Skin epidermis (tissue), 12 donors: ENCODE measurements around the gene MCUB.
"Not testable (repeated sequence)": the region's sequence is repeated elsewhere in the genome, so short reads cannot be mapped to it uniquely, and the experiment has no call there.

Source experiments
- H3K27ac ChIP-seq, 21 experiments: fragments of 200-600 bp; sonication (generic) in 11 of 21; one replicate each; pipeline ENCODE4 v1.5.0; 2020; ENCODE audit warnings: mild to moderate bottlenecking in 3 of 21, inconsistent platforms in 2 of 21, moderate library complexity in 2 of 21
- H3K4me3 ChIP-seq, 7 experiments: fragments of 200-600 bp; sonication (generic) in 2 of 7; one replicate each; pipeline ENCODE4 v1.5.0; 2020; ENCODE audit warnings: inconsistent platforms in 2 of 7, mild to moderate bottlenecking in 2 of 7, moderate library complexity in 1 of 7

The MCUB gene

GRCh38 chr4:109671350-109671749 lies 111.3 kb downstream of the MCUB start:
- H3K4me3 ChIP-seq, result no peak overlapping the region
- no peak overlapping the region for H3K27ac ChIP-seq

GRCh38 chr4:109672169-109672930 lies 112.3 kb downstream of the MCUB start:
- Histone ChIP-seq H3K27ac (no peak overlapping the region), H3K4me3 (no peak overlapping the region)

GRCh38 chr4:109673303-109673702 lies 113.3 kb downstream of the MCUB start:
- Histone ChIP-seq H3K27ac (no peak overlapping the region), H3K4me3 (no peak overlapping the region)

GRCh38 chr4:109675181-109675580 lies 115.1 kb downstream of the MCUB start:
- Histone ChIP-seq H3K4me3 (no peak overlapping the region), H3K27ac (no peak overlapping the region)

GRCh38 chr4:109675843-109676242 lies 115.8 kb downstream of the MCUB start:
- H3K4me3 ChIP-seq, result no peak overlapping the region
- H3K27ac ChIP-seq, result no peak overlapping the region

GRCh38 chr4:109676886-109677285 lies 116.8 kb downstream of the MCUB start:
- no peak overlapping the region for H3K4me3 ChIP-seq
- H3K27ac ChIP-seq, result no peak overlapping the region

- not testable (repeated sequence) for H3K27ac ChIP-seq, H3K4me3 ChIP-seq
These were observed 118.4 kb downstream of the MCUB start for GRCh38 chr4:109678472-109678871.

- H3K4me3 ChIP-seq, H3K27ac ChIP-seq: not testable (repeated sequence)
These were observed 118.9 kb downstream of the MCUB start for GRCh38 chr4:109678925-109679324.

GRCh38 chr4:109682875-109683274 lies 122.8 kb downstream of the MCUB start:
- no peak overlapping the region for H3K4me3 ChIP-seq
- H3K27ac ChIP-seq, result no peak overlapping the region

- Histone ChIP-seq H3K27ac (no peak overlapping the region), H3K4me3 (no peak overlapping the region)
These were observed 123.7 kb downstream of the MCUB start for GRCh38 chr4:109683621-109684253.

- no peak overlapping the region for H3K4me3 ChIP-seq
These were observed 124.7 kb downstream of the MCUB start for GRCh38 chr4:109684727-109685126.

GRCh38 chr4:109690690-109691410 lies 130.8 kb downstream of the MCUB start:
- Histone ChIP-seq H3K27ac (peak overlapping the region in 1 of 21 experiments; percentile 64), H3K4me3 (no peak overlapping the region)

More at GRCh38 chr4:109684727-109685126, 124.7 kb downstream of the MCUB start:
- no peak overlapping the region for H3K27ac ChIP-seq

- H3K27ac ChIP-seq, result peak overlapping the region in 1 of 21 experiments; percentile 64
- no peak overlapping the region for H3K4me3 ChIP-seq
These were observed 131.4 kb downstream of the MCUB start for GRCh38 chr4:109691411-109691920.

GRCh38 chr4:109698656-109699055 lies 138.6 kb downstream of the MCUB start:
- Histone ChIP-seq H3K27ac (no peak overlapping the region), H3K4me3 (no peak overlapping the region)

- no peak overlapping the region for H3K4me3 ChIP-seq
- H3K27ac ChIP-seq, result no peak overlapping the region
These were observed 139.6 kb downstream of the MCUB start for GRCh38 chr4:109699553-109700225.

GRCh38 chr4:109701566-109702410 lies 141.7 kb downstream of the MCUB start:
- Histone ChIP-seq H3K27ac (peak overlapping the region in 18 of 21 experiments; percentile 66 to 87 (median 82)), H3K4me3 (peak overlapping the region; percentile 56 to 83 (median 62))

- Histone ChIP-seq H3K27ac (peak within 1 kb of the TSS in 20 of 21 experiments; percentile 20 to 87 (median 81)), H3K4me3 (peak within 1 kb of the TSS; percentile 56 to 83 (median 62))
These were observed 143.1 kb downstream of the MCUB start, which contains the start of gene CASP6 for GRCh38 chr4:109702950-109703663. CASP6 (minus strand) TSS chr4:109703445; CDS start chr4:109703395, 50 bp downstream.
